ENCODE measurements around the gene ANAPC4.
"Not testable (repeated sequence)": the region's sequence is repeated elsewhere in the genome, so short reads cannot be mapped to it uniquely, and the experiment has no call there.

Gene ANAPC4, protein sequence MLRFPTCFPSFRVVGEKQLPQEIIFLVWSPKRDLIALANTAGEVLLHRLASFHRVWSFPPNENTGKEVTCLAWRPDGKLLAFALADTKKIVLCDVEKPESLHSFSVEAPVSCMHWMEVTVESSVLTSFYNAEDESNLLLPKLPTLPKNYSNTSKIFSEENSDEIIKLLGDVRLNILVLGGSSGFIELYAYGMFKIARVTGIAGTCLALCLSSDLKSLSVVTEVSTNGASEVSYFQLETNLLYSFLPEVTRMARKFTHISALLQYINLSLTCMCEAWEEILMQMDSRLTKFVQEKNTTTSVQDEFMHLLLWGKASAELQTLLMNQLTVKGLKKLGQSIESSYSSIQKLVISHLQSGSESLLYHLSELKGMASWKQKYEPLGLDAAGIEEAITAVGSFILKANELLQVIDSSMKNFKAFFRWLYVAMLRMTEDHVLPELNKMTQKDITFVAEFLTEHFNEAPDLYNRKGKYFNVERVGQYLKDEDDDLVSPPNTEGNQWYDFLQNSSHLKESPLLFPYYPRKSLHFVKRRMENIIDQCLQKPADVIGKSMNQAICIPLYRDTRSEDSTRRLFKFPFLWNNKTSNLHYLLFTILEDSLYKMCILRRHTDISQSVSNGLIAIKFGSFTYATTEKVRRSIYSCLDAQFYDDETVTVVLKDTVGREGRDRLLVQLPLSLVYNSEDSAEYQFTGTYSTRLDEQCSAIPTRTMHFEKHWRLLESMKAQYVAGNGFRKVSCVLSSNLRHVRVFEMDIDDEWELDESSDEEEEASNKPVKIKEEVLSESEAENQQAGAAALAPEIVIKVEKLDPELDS

DNA sequence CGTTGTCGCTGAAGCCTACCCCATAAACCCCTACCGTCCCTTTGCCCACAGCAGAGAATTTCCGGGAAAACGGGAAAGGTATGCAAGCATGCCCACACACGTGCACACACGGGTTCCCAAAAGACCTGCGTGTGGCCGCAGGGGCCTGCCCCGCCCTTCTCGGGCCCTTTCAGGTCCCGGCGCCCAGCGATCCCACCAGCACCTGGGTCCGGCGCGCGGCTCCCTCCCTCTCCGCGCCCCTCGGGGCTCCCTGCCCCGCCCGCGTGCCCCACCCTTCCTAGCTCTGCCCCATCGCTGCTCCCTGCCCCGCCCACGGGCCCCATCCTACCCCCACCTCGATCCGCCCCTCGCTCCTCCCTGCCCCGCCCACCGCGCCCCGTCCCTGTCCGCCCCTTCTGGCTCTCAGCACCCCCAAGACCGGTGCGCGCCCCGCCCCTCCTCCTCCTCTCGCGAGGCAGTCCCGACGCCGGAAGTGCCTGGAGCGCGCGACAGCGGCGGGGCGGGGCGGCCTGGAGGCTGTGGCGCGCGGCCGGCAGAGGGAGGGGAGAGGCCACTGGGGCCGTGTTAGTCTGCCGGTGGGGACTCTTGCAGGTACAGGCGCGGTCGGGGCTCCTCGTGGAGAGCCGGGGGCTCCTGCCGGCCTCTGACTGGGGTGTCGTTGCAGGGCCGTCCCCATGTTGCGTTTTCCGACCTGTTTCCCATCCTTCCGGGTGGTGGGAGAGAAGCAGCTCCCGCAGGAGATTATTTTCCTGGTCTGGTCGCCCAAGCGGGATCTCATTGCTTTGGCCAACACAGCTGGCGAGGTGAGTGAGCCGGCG lies at the start of gene ANAPC4:
TSS of gene ANAPC4 (plus strand) at position 510 of the 818 bp plus-strand sequence. CDS start at position 675, 165 bp downstream.
- peak; percentile 35 to 91 (median 82) for DNase-seq

DNA sequence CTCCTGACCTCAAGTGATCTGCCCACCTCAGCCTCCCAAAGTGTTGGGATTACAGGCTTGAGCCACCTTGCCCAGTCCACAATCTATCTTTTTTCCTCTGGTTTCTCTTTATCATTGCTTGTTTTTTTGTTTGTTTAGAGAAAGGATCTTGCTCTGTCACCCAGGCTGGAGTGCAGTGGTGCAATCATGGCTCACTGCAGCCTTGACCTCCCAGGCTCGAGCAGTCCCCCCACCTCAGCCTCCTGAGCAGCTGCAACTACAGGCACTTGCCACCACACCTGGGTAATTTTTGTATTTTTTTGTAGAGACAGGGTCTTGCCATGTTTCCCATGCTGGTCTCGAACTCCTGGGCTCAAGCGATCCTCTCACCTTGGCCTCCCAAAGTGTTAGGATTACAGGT lies 48.6 kb upstream of the ANAPC4 start:
- not testable (repeated sequence) for DNase-seq

DNA sequence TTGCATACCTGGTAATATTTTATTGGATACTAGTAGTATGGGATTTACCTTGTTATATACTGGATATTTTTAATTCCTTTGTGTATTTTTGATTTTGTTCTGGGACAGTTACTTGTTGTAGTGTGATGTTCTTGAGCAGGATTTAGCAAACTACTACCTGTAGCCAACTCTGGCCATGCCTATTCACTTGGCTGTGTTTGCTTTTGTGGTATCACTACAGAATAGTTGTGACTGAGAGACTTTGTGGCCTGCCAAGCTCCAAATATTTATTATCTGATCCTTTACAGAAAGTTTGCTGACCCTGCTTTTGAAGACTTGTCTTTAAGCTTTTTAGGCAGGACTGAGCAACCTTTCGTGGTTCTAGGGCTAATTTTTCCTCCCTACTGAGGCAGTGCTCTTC lies 46.7 kb upstream of the ANAPC4 start:
- DNase-seq: no peak

DNA sequence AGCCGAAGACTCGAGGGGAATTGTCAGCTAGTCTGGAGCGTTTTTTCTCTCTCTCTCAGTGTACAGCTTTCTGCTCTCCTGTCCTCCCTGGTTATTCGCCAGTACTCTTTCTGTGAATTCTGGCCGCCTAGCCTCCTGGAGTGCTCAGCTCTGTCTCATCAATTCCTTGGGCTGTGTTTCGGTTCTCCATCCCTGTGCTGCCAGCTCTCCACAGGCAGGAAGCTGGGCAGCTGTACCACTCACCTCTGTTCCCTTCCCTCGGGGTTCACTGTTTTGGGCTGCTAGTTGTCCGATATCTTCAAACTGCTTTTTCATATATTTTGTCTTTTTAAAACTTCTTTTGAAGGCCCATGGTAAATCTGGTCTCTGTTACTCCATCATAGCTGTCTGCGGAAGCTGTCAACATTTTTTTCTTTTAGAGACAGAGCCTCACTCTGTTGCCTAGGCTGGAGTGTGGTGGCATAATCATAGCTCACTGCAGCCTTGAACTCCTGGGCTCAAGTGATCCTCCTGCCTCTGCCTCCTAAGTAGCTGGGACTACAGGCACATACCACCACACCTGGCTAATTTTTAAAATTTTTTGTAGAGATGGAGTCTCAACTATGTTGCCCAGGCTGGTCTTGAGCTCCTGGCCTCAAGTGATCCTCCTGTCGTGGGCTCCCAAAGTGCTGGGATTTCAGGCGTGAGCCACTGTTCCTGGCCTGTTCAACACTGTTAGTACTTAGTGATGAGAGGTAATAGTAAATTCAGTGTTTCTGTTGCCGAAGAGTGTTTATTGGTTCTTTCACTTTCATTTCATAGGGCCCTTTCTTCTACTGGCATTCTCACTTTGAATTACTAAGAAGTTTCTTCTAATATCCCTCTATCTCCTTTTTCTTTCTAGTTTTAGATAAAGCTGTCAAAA lies 45.9 kb upstream of the ANAPC4 start:
- DNase-seq: no peak

DNA sequence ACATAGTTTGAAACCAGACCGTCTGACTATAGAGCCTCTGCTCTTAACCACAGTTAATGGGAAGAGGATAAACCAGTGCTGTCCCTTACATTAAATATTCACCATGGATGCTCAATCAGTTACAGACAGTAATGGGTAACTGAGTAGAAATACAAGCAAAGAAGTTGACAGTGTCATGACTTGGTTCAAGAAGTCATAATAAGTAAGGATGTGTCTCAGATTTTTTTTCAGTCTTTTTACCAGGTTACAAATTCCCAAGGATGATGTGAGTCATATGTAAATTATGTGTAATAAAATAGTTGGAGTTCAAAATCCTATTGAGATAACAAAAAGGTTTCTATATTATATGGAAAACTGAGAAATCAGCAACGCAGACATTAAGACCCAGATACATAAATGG lies 33.4 kb upstream of the ANAPC4 start:
- no peak for DNase-seq

DNA sequence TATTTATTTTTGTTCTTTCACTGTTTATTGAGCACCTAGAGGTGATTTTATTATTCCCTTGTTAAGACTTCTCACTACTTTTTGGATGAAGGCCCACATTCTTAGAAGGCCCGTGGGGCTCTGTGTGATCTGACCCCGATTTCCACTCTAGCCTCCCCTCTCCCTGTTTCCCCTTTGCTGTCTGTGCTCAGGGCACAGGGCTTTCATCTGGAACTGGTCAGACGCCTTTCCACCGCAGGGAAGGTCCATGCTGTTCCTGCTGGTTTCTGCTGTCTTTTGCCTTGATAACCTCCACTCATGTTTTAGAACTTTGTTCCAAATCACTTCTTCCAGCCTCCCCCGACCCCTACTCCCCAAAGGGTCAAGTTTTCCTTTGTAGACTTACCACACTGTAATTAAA lies 31.3 kb upstream of the ANAPC4 start:
- DNase-seq: no peak

DNA sequence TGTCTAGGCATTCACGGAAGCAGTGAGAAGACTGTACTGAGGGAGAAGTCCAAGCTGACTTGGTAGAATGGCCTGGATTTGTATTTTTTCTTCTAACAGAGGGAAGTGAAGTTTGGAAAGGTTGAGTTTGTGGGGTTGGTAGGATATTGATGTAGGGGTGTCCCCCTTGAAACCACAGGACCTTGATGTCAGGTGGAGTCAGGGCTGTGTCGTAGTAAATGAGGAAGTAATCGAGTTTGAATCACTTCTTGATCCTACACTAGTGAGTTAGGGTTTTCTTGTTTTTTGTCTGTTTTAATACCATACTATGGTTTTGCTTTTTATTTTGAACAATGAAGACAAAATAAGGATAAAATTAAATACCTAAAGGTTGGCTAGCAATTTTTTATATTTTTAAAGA lies 30.1 kb upstream of the ANAPC4 start:
- no peak for DNase-seq

DNA sequence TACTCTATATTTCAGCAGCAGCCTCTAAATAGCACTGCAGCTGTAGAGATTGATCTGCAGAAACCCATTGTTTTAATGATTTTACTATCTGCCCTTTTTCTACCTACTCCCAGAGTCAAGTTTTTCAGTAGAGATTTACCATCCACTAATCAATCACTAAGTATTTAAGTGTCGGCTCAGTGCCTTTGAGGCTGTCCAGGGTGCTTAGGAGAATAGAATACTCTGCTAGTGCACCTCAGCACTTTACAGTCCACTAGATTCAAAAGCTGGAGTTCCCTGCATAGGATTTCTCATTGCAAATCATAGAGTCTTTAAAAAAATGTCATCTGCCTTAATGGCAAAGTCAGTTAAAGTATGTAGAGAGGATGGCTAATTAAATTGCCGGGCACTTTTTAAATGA lies 29.6 kb upstream of the ANAPC4 start:
- no peak for DNase-seq

DNA sequence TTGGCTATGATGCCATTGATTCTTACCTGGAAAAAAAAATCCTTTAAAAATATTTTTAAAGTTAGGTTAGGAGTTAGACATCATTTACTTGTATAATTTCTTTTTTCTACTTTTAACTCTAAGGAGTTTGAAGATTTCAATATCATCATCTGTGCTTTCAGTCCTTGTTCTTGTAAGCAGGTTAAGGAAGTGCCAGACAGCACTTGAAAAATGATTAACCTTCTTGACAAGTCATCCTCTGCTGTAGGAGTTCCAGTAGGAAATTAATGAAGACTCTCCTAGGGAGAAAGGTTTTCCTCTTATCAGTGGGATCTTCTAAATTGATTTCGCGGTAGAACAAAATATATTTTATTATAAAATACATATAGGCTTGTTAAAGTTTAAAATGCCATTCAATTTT lies 29.1 kb upstream of the ANAPC4 start:
- no peak for DNase-seq

DNA sequence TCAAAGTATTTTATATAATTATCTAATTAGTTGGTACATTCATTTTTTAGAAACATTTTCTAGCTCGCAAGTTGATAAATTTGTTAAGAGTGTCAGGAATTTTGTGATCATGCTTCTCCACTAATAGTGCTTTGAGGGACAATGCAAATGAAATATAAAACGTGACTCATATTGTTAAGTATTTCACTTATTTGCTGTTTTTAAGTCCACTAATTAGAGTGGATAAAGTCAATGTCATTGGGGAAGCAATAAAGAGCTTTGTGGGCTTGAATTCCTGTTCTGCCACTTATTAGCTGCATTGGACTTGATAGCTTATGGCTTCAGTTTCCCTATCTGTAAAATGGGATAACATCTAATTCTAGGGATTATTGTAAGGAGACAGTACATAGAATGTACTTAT lies 26.5 kb upstream of the ANAPC4 start:
- no peak for DNase-seq

DNA sequence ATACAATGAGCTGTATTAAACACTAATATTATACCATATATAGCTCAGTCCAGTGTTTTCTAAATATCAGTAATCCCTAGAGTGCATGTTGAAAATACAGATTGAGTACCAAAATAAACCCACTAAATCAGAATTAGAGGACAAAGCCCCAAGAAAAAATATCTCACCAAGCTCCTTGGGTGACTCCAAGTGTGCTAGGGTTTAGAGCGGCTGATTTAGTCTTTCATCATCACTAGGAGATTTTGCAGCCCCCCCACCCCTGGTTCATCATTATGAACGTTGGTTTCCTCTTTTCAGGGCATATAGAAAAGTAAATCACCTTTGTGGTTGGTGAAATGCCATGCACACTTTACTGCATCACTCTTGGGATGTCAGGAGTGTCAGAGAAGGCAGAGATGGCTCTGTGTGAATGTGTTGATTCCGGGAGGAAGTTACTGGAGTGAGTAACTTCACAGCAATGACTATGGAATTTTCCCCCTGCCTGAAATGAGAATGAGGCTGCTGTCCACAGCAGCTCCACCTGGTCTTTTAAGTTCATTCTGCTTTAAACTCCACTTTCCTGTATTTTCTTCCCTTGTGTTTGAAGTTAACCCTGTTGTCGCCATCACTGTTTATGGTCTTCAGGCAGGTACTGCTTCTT lies 25.2 kb upstream of the ANAPC4 start:
- DNase-seq: no peak

DNA sequence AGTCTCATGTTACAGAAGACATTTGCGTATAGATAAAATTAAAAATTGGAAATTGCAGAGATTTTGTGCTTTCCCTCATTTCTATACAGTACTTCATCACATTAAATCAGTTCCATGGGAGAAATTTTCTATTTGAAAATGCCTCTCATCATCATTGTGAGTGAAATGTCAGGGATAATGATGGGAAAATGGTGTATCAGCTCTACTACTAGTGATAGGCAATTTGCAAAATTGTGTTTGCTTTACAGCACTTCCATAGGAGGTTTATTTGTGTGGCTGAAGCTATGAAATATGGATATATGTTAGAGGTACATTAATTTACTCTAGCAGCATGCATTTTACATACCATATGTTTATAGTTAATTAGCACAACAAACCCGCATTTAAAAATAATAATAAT lies 21.0 kb upstream of the ANAPC4 start:
- DNase-seq: no peak

DNA sequence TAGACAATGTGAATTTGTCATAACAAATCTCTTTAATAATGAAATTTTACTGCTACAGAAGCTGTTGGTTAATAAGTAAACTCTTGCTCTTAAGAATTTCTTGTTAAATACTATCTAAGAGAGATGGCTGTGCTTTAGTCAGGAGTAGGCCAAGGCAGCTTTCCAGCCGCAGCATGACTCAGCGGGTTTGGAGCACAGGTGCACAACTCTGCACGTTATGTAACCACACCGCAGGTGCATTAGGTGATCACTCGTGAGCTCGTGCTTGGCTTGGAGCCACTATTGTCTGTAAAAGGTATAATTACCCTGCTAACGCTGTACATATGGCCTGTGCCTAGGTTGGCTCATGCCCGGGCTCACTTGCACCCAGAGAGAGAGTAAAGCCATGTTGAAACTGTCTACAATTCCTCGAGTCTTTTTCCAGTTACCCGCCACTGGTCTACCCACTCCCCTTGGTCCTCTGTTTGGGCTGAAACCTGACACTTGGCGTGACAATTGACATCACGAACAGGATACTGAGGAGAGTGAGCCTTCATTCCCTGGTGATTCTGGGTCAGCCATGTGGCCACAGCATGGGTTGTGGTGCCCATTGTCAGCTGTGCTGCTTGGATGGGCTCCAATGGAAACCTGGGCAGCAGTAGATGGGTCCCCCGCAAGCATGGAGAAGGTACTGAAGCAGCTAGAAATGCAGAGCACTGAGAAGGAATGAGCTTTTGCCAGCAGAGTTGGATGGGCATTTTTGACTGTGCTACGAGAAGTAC lies 18.4 kb upstream of the ANAPC4 start:
- no peak for DNase-seq

DNA sequence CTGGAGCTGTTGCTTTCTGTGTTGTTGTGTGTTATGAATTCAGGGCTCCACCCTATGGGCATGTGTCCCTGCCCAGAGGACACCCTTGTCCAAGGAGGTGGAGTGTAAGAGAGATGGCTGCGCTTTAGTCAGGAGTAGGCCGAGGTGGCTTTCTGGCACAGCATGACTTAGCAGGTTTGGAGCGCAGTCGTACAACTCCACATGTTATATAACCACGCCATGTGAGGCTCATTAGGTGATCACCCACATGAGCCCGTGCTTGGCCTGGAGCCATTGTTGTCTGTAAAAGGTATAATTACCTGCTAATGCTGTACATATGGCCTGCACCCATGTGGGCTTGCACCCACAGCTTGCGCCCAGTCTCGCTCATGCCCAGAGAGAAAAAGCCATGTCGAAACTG lies 15.8 kb upstream of the ANAPC4 start:
- DNase-seq: no peak

DNA sequence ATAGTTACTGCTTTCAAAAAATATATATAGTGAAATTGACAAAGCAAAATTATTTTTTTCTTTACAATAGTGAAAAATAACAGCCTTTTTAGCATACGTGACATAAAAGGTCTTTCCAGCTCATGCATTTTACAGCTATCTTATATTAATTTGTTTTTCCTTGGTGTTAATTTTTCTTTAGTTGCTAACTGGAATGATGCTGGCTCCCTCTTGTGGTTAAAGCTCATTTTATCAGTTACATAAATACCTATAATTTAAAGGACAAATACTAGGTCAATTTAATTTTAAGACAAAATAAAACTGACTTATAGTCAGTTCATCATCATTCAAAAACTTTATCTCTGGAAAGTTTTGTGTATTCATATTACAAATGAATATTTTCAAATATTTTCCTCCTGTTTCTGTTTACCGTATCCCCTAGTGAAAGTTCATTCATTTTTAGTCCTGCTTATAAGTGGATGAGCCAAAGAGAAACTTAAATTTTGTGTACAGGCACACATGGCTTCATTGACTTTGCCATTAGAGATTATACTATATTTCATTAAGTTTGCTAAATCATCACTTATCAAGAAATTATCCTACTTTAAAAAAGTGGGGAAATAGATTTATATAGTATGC lies 9.9 kb upstream of the ANAPC4 start:
- peak in 1 of 58 donors; percentile 2 for DNase-seq

DNA sequence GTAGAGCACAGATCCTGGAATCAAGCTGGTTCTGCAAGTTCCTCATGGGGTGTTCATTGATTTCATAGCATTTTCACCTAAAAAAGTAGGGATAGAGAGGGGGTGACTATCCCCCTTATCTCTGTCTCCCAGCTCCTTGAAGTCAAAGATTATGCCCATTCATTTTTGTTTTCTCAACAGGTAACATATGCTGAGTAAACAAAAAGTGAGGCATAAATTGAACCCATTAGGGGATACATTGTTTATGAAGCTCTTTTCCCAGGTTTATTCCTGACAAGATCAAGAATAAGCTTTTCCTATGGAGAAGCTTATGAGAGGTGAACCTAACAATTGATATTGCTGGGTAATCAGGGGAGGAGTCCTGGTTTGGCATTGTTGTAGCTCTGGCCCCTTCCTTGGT lies 9.2 kb upstream of the ANAPC4 start:
- DNase-seq: no peak

DNA sequence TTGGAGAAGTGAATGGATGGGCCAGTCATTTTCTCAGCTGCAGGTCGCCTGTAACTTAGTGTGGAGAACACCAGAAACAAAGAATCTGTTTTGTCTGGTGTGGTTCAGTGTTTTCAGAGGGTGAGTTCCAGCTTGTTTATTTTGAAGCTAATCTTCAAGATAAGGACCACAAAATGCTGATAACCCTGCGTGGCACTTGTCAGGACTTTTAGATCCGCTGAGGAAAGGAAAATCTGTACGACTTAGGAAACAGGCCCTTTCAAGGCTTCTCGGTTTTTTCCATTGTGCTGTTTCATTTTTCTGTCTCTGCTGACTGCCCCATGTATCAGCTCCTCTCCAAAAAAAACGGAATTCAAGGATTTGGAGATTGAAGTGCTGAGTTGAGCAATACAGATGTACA lies 8.7 kb upstream of the ANAPC4 start:
- DNase-seq: no peak

DNA sequence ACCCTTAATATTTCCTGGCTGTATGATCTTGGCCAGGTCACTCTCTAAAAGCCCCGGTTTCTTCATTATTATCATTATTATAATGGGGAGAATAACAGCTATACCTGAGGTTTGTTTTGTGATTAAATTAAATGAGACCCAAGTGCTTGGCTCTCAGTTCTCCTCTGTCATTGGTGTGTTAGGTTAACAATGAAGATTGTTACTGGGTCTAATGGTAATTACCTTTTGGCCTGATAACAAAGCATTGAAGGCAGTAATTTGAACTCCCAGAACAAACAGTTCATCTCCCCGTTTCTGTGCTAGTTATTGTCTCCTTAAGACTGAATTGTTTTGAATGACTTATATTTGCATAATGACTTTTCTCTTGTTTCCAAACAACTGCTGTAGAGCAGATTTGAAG lies 6.8 kb upstream of the ANAPC4 start:
- no peak for DNase-seq

DNA sequence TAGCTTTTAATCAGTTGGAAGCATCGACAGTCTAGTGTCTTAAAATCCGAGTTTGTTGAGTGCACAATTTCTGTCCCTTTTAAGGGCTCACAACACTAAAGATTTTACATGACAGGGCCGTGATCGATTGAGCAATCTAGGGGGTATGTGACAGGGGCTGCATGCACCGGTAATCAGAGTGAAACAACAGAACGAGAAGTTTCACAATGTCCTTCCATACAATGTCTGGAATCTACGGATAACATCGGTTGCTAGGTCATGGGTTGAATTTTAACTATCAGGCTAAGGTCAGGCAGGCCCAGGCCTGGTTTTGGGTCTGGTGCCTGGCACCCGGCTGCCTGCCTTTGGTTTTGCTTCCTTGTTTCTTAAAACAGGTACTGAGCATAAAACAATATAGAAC lies 4.5 kb upstream of the ANAPC4 start:
- DNase-seq: not testable (repeated sequence)
